NCI-H2171 treated with DMSO at 0.1 percent for 48 hours (cell line): ENCODE measurements around the gene WNT10A.
"Not testable (repeated sequence)": the region's sequence is repeated elsewhere in the genome, so short reads cannot be mapped to it uniquely, and the experiment has no call there.

Experiments
- DNase-seq: peaks from one replicate; lab custom pipeline; 2025; lab: John Stamatoyannopoulos, UW

WNT10A gene

GRCh38 chr2:218880102-218880858 lies at the start of gene WNT10A:
Gene WNT10A, plus strand, starts transcription at chr2:218880852. Its CDS starts 144 bp downstream, at chr2:218880996.
- peak; percentile 66 for DNase-seq

- DNase-seq = no peak
Measured at GRCh38 chr2:218831378-218831990, 49.2 kb upstream of the WNT10A start, which contains the start of gene PRKAG3. Gene PRKAG3, minus strand, starts transcription at chr2:218831803.

GRCh38 chr2:218832081-218832480 lies 48.6 kb upstream of the WNT10A start:
- DNase-seq = no peak

- DNase-seq = no peak
Measured at GRCh38 chr2:218832520-218832919, 48.1 kb upstream of the WNT10A start.

GRCh38 chr2:218833023-218833609 lies 47.5 kb upstream of the WNT10A start:
- DNase-seq = no peak

GRCh38 chr2:218834685-218835084 lies 46.0 kb upstream of the WNT10A start:
- DNase-seq = no peak

- no peak for DNase-seq
Measured at GRCh38 chr2:218837495-218837894, 43.2 kb upstream of the WNT10A start.

GRCh38 chr2:218839430-218839829 lies 41.2 kb upstream of the WNT10A start:
- no peak for DNase-seq

- DNase-seq = no peak
Measured at GRCh38 chr2:218839888-218840287, 40.8 kb upstream of the WNT10A start.

GRCh38 chr2:218844334-218844733 lies 36.3 kb upstream of the WNT10A start:
- not testable (repeated sequence) for DNase-seq

- DNase-seq = not testable (repeated sequence)
Measured at GRCh38 chr2:218846963-218847362, 33.7 kb upstream of the WNT10A start.

GRCh38 chr2:218849721-218850120 lies 30.9 kb upstream of the WNT10A start:
- no peak for DNase-seq

- no peak for DNase-seq
Measured at GRCh38 chr2:218850796-218851195, 29.9 kb upstream of the WNT10A start.

GRCh38 chr2:218851286-218851685 lies 29.4 kb upstream of the WNT10A start:
- DNase-seq = no peak

- DNase-seq = peak; percentile 58
Measured at GRCh38 chr2:218852911-218853667, 27.6 kb upstream of the WNT10A start.

- peak; percentile 54 for DNase-seq
Measured at GRCh38 chr2:218853766-218854165, 26.9 kb upstream of the WNT10A start.

- no peak for DNase-seq
Measured at GRCh38 chr2:218854860-218855259, 25.8 kb upstream of the WNT10A start.

GRCh38 chr2:218855305-218856166 lies 25.1 kb upstream of the WNT10A start:
- no peak for DNase-seq

- no peak for DNase-seq
Measured at GRCh38 chr2:218856167-218856895, 24.3 kb upstream of the WNT10A start.

- DNase-seq = no peak
Measured at GRCh38 chr2:218856896-218857243, 23.8 kb upstream of the WNT10A start.
